Measurements from ENCODE around the gene DIMT1.

Gene DIMT1

GRCh38 chr5:62412549-62413329, 9.0 kb upstream of the DIMT1 start, which contains the start of gene IPO11:
IPO11 (plus strand) TSS chr5:62412763; CDS start chr5:62437280, 24,517 bp downstream.
- Histone ChIP-seq H3K36me3 (replicated peaks) (no peaks in the 10 kb centered on the region), H3K27ac (peak within 1 kb of the TSS; percentile 76), H3K4me3 (ENCODE audit: low read depth, low read length) (peak within 1 kb of the TSS; percentile 97), H3K27me3 (replicated peaks) (no peaks in the 10 kb centered on the region)
- no peak for TF ChIP-seq CTCF (IDR thresholded peaks at IDR 0.05; ENCODE audit: low read depth, low read length, missing control alignments)
- DNase-seq, result peak; percentile 99
- in situ Hi-C loops (cut with HindIII; ENCODE audit: low pct_ligation_motif_present, low sequenced_read_pairs), result no loop called here

- Histone ChIP-seq H3K27me3 (replicated peaks) (no peaks in the 10 kb centered on the region), H3K36me3 (replicated peaks) (peaks cover 50% of the 10 kb centered on the region), H3K4me3 (ENCODE audit: low read depth, low read length) (no peak overlapping the region), H3K27ac (no peak overlapping the region)
- in situ Hi-C loops (cut with HindIII; ENCODE audit: low pct_ligation_motif_present, low sequenced_read_pairs), result no loop called here
- peak; percentile 11 for DNase-seq
- no peak for TF ChIP-seq CTCF (IDR thresholded peaks at IDR 0.05; ENCODE audit: low read depth, low read length, missing control alignments)
Measured at GRCh38 chr5:62395210-62395950, 8.3 kb downstream of the DIMT1 start.

- Histone ChIP-seq H3K4me3 (ENCODE audit: low read depth, low read length) (no peak overlapping the region), H3K27ac (no peak overlapping the region), H3K36me3 (replicated peaks) (peaks cover 50% of the 10 kb centered on the region), H3K27me3 (replicated peaks) (no peaks in the 10 kb centered on the region)
- TF ChIP-seq CTCF (IDR thresholded peaks at IDR 0.05; ENCODE audit: low read depth, low read length, missing control alignments), result no peak
- in situ Hi-C loops (cut with HindIII; ENCODE audit: low pct_ligation_motif_present, low sequenced_read_pairs), result no loop called here
- DNase-seq, result no peak
Measured at GRCh38 chr5:62386824-62387223, 16.9 kb downstream of the DIMT1 start.

GRCh38 chr5:62385816-62386400, 17.8 kb downstream of the DIMT1 start:
- peaks cover 44% of the 10 kb centered on the region for H3K36me3 ChIP-seq (replicated peaks)
- no peak for TF ChIP-seq CTCF (IDR thresholded peaks at IDR 0.05; ENCODE audit: low read depth, low read length, missing control alignments)
- H3K27me3 ChIP-seq (replicated peaks), result no peaks in the 10 kb centered on the region
- DNase-seq, result no peak
- in situ Hi-C loops (cut with HindIII; ENCODE audit: low pct_ligation_motif_present, low sequenced_read_pairs), result no loop called here
- H3K27ac ChIP-seq, result no peak overlapping the region
- no peak overlapping the region for H3K4me3 ChIP-seq (ENCODE audit: low read depth, low read length)

GRCh38 chr5:62385131-62385530, 18.6 kb downstream of the DIMT1 start:
- Histone ChIP-seq H3K36me3 (replicated peaks) (peaks cover 39% of the 10 kb centered on the region), H3K4me3 (ENCODE audit: low read depth, low read length) (no peak overlapping the region), H3K27me3 (replicated peaks) (no peaks in the 10 kb centered on the region), H3K27ac (no peak overlapping the region)
- DNase-seq, result no peak
- no peak for TF ChIP-seq CTCF (IDR thresholded peaks at IDR 0.05; ENCODE audit: low read depth, low read length, missing control alignments)
- in situ Hi-C loops (cut with HindIII; ENCODE audit: low pct_ligation_motif_present, low sequenced_read_pairs), result no loop called here

All from brain microvascular endothelial cell (primary cell).